Measurements from ENCODE around the gene PCDHGB3. TPM values are rescaled to one million over a fixed set of nuclear protein-coding genes. Genes with fewer than 3 reads are reported as not detected.

Gene PCDHGB3
- total and polyA plus RNA-seq, 10 of the 15 experiments (the other 5 are each of a cell fraction or from before 2014, with no cell fraction given) = 0.12 to 0.50 (median 0.20) TPM; not detected in 4

- TF ChIP-seq, protein P1, sequence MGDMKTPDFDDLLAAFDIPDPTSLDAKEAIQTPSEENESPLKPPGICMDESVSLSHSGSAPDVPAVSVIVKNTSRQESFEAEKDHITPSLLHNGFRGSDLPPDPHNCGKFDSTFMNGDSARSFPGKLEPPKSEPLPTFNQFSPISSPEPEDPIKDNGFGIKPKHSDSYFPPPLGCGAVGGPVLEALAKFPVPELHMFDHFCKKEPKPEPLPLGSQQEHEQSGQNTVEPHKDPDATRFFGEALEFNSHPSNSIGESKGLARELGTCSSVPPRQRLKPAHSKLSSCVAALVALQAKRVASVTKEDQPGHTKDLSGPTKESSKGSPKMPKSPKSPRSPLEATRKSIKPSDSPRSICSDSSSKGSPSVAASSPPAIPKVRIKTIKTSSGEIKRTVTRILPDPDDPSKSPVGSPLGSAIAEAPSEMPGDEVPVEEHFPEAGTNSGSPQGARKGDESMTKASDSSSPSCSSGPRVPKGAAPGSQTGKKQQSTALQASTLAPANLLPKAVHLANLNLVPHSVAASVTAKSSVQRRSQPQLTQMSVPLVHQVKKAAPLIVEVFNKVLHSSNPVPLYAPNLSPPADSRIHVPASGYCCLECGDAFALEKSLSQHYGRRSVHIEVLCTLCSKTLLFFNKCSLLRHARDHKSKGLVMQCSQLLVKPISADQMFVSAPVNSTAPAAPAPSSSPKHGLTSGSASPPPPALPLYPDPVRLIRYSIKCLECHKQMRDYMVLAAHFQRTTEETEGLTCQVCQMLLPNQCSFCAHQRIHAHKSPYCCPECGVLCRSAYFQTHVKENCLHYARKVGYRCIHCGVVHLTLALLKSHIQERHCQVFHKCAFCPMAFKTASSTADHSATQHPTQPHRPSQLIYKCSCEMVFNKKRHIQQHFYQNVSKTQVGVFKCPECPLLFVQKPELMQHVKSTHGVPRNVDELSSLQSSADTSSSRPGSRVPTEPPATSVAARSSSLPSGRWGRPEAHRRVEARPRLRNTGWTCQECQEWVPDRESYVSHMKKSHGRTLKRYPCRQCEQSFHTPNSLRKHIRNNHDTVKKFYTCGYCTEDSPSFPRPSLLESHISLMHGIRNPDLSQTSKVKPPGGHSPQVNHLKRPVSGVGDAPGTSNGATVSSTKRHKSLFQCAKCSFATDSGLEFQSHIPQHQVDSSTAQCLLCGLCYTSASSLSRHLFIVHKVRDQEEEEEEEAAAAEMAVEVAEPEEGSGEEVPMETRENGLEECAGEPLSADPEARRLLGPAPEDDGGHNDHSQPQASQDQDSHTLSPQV (IDR thresholded peaks at IDR 0.05) = no peak
- no peak for TF ChIP-seq SUZ12 (IDR thresholded peaks at IDR 0.05; ENCODE audit: unreplicated experiment)
Observed at GRCh38 chr5:141399555-141400258, 29.7 kb downstream of the PCDHGB3 start (continued).

DNA sequence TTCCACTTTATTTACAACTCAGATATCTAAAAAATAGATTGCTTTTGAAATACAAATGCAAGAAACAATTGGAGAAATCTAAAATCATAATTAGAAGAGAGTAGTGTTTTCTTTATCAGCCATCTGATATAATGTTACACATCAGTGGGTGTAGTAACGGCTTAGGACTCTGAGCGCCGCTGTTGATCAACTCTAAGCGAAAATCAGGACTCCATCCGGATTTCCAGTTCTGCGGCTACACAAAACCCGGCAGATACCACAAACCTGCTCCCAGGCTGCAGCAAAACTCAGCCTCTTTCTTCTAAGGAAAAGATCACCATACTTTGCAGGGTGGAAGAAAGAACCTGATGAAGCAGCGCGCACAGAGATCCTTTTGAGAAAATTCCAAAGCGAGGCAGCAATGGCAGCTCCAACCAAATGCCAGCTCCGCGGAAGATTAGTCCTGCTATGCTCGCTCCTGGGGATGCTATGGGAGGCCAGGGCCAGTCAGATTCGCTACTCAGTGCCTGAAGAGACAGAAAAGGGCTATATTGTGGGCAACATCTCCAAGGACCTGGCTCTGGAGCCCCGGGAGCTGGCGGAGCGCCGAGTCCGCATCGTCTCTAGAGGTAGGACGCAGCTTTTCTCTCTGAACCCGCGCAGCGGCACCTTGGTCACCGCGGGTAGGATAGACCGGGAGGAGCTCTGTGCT lies 32.7 kb downstream of the PCDHGB3 start, which contains the start of gene PCDHGA9:
Gene PCDHGA9 (plus strand): TSS at position 226 of the 691 bp plus-strand sequence. CDS start 175 bp downstream, at position 401.
- Histone ChIP-seq H3K4me1 (ENCODE audit: control insufficient read depth, insufficient read depth, low read length) (no peaks in the 10 kb centered on the region), H3K27ac (ENCODE audit: control insufficient read depth, insufficient read depth) (no peak within 1 kb of the TSS), H3K4me2 (ENCODE audit: control insufficient read depth, insufficient read depth) (no peak within 1 kb of the TSS), H3K27me3 (replicated peaks in 1 of 2; ENCODE audit: control insufficient read depth in 2 of 2, insufficient read depth in 2 of 2, low read length in 1 of 2) (no peaks in the 10 kb centered on the region), H3K36me3 (ENCODE audit: control insufficient read depth in 2 of 2, insufficient read depth in 2 of 2, low read length in 1 of 2) (no peaks in the 10 kb centered on the region), H3K9ac (ENCODE audit: control insufficient read depth, insufficient read depth, low read length) (no peak within 1 kb of the TSS), H2AFZ (ENCODE audit: control insufficient read depth, low read depth, low read length) (no peak within 1 kb of the TSS), H4K20me1 (ENCODE audit: control insufficient read depth, insufficient read depth) (no peaks in the 10 kb centered on the region), H3K9me3 (replicated peaks; ENCODE audit: control insufficient read depth, insufficient read depth, low read length) (peaks cover 18% of the 10 kb centered on the region), H3K4me3 (no peak within 1 kb of the TSS), H3K79me2 (ENCODE audit: control insufficient read depth, insufficient read depth, low read length) (no peaks in the 10 kb centered on the region)
- FAIRE-seq = no peak
- SMC1A ChIA-PET (ENCODE audit: uncharacterized antibody, unreplicated experiment) = interaction anchor here (1.4 kb wide), 1 partner anchor 10 kb away, joined by 4 read pairs; the partner anchor contains the start of gene PCDHGA10
- 54% methylated on average over 27 of the region's 27 CpGs for WGBS (ENCODE audit: insufficient coverage, insufficient replicate concordance, low lambda C conversion rate, missing lambda C conversion rate)
- CTCF ChIA-PET = interaction anchor here (0.9 to 1.7 kb wide), 3 partner anchors 10 to 161 kb away, joined by 3 to 8 read pairs (median 3); partner anchors contain the start of gene PCDHGA10
- intact Hi-C loops (cut with micrococcal nuclease; ENCODE audit: unreplicated experiment) (no loop called here), in situ Hi-C loops (cut with MboI) (no loop called here)
- POLR2A ChIA-PET = no interaction called here
- DNase-seq (ENCODE audit: low read depth, low spot score) = no peak
- ATAC-seq = peak; percentile 45; the same call in 2 of the 3 replicates
- no TSS peak for BruUV-seq (replicated peaks)
- RAD21 ChIA-PET (ENCODE audit: unreplicated experiment) = no interaction called here
- TF ChIP-seq ASH2L (IDR thresholded peaks at IDR 0.05; ENCODE audit: borderline replicate concordance, low read depth) (no peak), RAD21 (IDR thresholded peaks at IDR 0.05; ENCODE audit: insufficient read depth, low read depth, low read length) (0 out of 2 replicates have a peak, but pooled peaks have one; percentile 13), ZBTB33 (IDR thresholded peaks at IDR 0.05) (no peak), RUNX3 (IDR thresholded peaks at IDR 0.05; ENCODE audit: low read length) (no peak), RBBP5 (conservative IDR thresholded peaks at IDR 0.05) (no peak), TAF1 (IDR thresholded peaks at IDR 0.05; ENCODE audit: borderline replicate concordance, low read depth, low read length) (no peak), SREBF2 (IDR thresholded peaks at IDR 0.05; ENCODE audit: low read length) (no peak)
- TF ChIP-seq, protein P2, sequence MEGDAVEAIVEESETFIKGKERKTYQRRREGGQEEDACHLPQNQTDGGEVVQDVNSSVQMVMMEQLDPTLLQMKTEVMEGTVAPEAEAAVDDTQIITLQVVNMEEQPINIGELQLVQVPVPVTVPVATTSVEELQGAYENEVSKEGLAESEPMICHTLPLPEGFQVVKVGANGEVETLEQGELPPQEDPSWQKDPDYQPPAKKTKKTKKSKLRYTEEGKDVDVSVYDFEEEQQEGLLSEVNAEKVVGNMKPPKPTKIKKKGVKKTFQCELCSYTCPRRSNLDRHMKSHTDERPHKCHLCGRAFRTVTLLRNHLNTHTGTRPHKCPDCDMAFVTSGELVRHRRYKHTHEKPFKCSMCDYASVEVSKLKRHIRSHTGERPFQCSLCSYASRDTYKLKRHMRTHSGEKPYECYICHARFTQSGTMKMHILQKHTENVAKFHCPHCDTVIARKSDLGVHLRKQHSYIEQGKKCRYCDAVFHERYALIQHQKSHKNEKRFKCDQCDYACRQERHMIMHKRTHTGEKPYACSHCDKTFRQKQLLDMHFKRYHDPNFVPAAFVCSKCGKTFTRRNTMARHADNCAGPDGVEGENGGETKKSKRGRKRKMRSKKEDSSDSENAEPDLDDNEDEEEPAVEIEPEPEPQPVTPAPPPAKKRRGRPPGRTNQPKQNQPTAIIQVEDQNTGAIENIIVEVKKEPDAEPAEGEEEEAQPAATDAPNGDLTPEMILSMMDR (IDR thresholded peaks at IDR 0.05 in 2 of 3, conservative IDR thresholded peaks at IDR 0.05 in 1 of 3; ENCODE audit: control insufficient read depth in 2 of 3, extremely low read depth in 1 of 3, insufficient read depth in 1 of 3, low read depth in 3 of 3, low read length in 3 of 3) = peak in 2 of 3 experiments; percentile 28 to 35; a peak in 2 of 6 replicates
